Transverse colon (tissue), 4 donors: ENCODE results near the gene ENAH.

Experiments used
- POLR2A ChIP-seq: fragments of 450-650 bp; IDR thresholded peaks from one replicate; pipeline ENCODE4 v1.6.1; 2016; ENCODE audit warnings: antibody characterized with exemption, mild to moderate bottlenecking, moderate library complexity
- POLR2AphosphoS5 ChIP-seq, 3 donors: sonication (generic); formaldehyde crosslinking; IDR thresholded peaks; one replicate each; pipeline ENCODE4 v1.6.1; 2016; ENCODE audit warnings: antibody characterized with exemption in 3 of 3
- TF ChIP-seq, protein P1 (sequence below), 5 experiments: fragments of 200-600 bp in 3 of 5; fragments of 450-650 bp in 2 of 5; sonication (generic) in 3 of 5; IDR thresholded peaks; 1 replicate in 2 of 5; 2 replicates in 3 of 5; pipeline ENCODE4 v1.5.1; 2016 to 2017; ENCODE audit warnings: antibody characterized with exemption in 5 of 5, inconsistent platforms in 3 of 5, mild to moderate bottlenecking in 2 of 5, moderate library complexity in 1 of 5

DNA sequence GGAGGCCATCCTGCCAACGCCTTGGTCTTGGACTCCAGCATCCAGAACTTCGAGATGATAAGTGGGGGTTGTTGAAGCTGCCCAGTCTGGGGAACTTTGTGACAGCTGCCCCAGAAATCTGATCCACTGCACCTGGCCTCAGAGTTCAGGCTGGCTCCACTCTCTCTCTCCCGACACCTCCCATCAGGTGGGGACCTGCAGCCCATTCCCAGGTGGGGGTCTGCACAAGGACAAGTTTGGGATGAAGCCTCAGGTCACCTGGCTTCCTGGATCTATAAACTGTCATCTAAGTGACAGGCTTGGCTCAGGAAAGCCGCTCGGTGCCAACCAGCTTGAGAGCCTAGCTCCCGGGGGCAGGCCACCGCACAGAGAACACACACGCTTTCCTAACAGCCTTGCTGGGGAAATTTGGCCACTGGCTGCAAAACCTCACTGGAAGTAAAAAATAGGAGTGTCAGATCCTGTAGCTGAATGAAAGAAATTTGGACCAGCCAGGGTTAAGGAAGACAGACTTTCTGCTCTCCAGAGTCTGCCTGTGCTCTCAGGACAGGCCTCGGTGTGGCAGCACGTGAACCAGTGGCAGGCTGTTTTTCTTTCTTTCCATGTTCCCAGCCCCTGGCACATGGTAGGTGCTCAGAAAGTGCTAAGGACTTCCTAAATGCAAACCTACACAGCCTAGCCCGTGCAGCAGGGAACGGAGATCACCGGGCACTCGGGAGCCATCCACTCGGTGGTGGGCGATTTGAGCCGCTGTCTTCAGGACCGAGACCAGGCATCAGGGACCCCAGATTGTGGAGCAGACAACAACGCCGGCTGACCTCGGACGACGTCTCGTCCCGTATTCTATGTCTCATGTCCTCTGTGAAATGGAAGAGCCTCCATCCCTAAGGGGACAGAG, 182.5 kb downstream of the ENAH start:
- TF ChIP-seq, protein P1, sequence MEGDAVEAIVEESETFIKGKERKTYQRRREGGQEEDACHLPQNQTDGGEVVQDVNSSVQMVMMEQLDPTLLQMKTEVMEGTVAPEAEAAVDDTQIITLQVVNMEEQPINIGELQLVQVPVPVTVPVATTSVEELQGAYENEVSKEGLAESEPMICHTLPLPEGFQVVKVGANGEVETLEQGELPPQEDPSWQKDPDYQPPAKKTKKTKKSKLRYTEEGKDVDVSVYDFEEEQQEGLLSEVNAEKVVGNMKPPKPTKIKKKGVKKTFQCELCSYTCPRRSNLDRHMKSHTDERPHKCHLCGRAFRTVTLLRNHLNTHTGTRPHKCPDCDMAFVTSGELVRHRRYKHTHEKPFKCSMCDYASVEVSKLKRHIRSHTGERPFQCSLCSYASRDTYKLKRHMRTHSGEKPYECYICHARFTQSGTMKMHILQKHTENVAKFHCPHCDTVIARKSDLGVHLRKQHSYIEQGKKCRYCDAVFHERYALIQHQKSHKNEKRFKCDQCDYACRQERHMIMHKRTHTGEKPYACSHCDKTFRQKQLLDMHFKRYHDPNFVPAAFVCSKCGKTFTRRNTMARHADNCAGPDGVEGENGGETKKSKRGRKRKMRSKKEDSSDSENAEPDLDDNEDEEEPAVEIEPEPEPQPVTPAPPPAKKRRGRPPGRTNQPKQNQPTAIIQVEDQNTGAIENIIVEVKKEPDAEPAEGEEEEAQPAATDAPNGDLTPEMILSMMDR (IDR thresholded peaks at IDR 0.05) = no peak
- TF ChIP-seq POLR2AphosphoS5 (IDR thresholded peaks at IDR 0.05) (no peak), POLR2A (no peak)
